ENCODE measurements around the gene CERCAM. TPM values are rescaled to one million over a fixed set of nuclear protein-coding genes. Genes with fewer than 3 reads are reported as not detected.
A peak's percentile ranks its signal among the peaks of the same experiment; 100 is the strongest.

Gene CERCAM
- total and polyA plus RNA-seq, 2 of the 13 experiments (the other 11 are each of a cell fraction or from before 2014, with no cell fraction given): 9.0 to 17.1 TPM

- TF ChIP-seq HNF4G (IDR thresholded peaks at IDR 0.05; ENCODE audit: borderline replicate concordance, low read depth, low read length) (peak; percentile 17; the same call in 1 of the 2 replicates), HNF4G (CRISPR knock-in tag; IDR thresholded peaks at IDR 0.05; ENCODE audit: borderline replicate concordance, low read depth) (no peak), HMG20B (CRISPR knock-in tag; conservative IDR thresholded peaks at IDR 0.05) (no peak), TFAP4 (IDR thresholded peaks at IDR 0.05; ENCODE audit: borderline replicate concordance, low read depth) (peak; percentile 39; the same call in 1 of the 2 replicates), SP1 (IDR thresholded peaks at IDR 0.05) (no peak), SP1 (CRISPR knock-in tag; IDR thresholded peaks at IDR 0.05) (peak; percentile 93), IRF1 (CRISPR knock-in tag; IDR thresholded peaks at IDR 0.05; ENCODE audit: low read depth) (no peak), NFKBIZ (CRISPR knock-in tag; IDR thresholded peaks at IDR 0.05) (no peak), TGIF2 (CRISPR knock-in tag; IDR thresholded peaks at IDR 0.05) (peak; percentile 79; the same call in 1 of the 2 replicates), ZNF644 (CRISPR knock-in tag; IDR thresholded peaks at IDR 0.05; ENCODE audit: low read depth) (no peak), WIZ (CRISPR knock-in tag; IDR thresholded peaks at IDR 0.05) (no peak), GMEB1 (CRISPR knock-in tag; IDR thresholded peaks at IDR 0.05; ENCODE audit: borderline replicate concordance) (peak; percentile 63; the same call in 1 of the 2 replicates), FOSL2 (CRISPR knock-in tag; IDR thresholded peaks at IDR 0.05) (peak; percentile 20; the same call in 1 of the 2 replicates), ATF1 (CRISPR knock-in tag; IDR thresholded peaks at IDR 0.05) (peak; percentile 47; the same call in 1 of the 2 replicates), NFYB (CRISPR knock-in tag; IDR thresholded peaks at IDR 0.05) (peak; percentile 87), ZBTB40 (IDR thresholded peaks at IDR 0.05) (no peak), ZBTB40 (CRISPR knock-in tag; IDR thresholded peaks at IDR 0.05) (0 out of 2 replicates have a peak, but pooled peaks have one; percentile 10)
Observed at GRCh38 chr9:128455849-128456612, 35.4 kb downstream of the CERCAM start, which contains the start of gene ODF2 (continued).

Measured in HepG2 (cell line).